Measurements from ENCODE around the gene FCRL6. TPM values are rescaled to one million over a fixed set of nuclear protein-coding genes. Genes with fewer than 3 reads are reported as not detected.

The FCRL6 gene
- total RNA-seq, 1 donor from 2014 or later: not detected

- Mint-ChIP-seq H3K27ac (ENCODE audit: unreplicated experiment) (no peak overlapping the region), H3K9me3 (ENCODE audit: low read depth) (no peaks in the 10 kb centered on the region), H3K4me3 (ENCODE audit: unreplicated experiment) (no peak overlapping the region), H3K36me3 (ENCODE audit: low read depth) (no peaks in the 10 kb centered on the region), H3K4me1 (ENCODE audit: low read depth) (peaks cover 23% of the 10 kb centered on the region), H3K27me3 (ENCODE audit: low read depth) (no peaks in the 10 kb centered on the region)
- no peak for DNase-seq (ENCODE audit: low spot score)
- peak; percentile 63 for TF ChIP-seq CTCF (IDR thresholded peaks at IDR 0.05)
These were observed 27.1 kb downstream of the FCRL6 start for GRCh38 chr1:159829273-159829634.

GRCh38 chr1:159829822-159830465 lies 27.8 kb downstream of the FCRL6 start:
- no peaks in the 10 kb centered on the region for H3K9me3 Mint-ChIP-seq (ENCODE audit: low read depth)
- H3K4me3 Mint-ChIP-seq (ENCODE audit: unreplicated experiment): no peak overlapping the region
- no peak for DNase-seq (ENCODE audit: low spot score)
- H3K27ac Mint-ChIP-seq (ENCODE audit: unreplicated experiment): peak overlapping the region; percentile 45
- H3K27me3 Mint-ChIP-seq (ENCODE audit: low read depth): no peaks in the 10 kb centered on the region
- no peak for TF ChIP-seq CTCF (IDR thresholded peaks at IDR 0.05)
- peaks cover 23% of the 10 kb centered on the region for H3K4me1 Mint-ChIP-seq (ENCODE audit: low read depth)
- H3K36me3 Mint-ChIP-seq (ENCODE audit: low read depth): no peaks in the 10 kb centered on the region

GRCh38 chr1:159830722-159831121 lies 28.6 kb downstream of the FCRL6 start:
- H3K36me3 Mint-ChIP-seq (ENCODE audit: low read depth): peaks cover 1% of the 10 kb centered on the region
- no peak overlapping the region for H3K27ac Mint-ChIP-seq (ENCODE audit: unreplicated experiment)
- H3K27me3 Mint-ChIP-seq (ENCODE audit: low read depth): no peaks in the 10 kb centered on the region
- H3K4me3 Mint-ChIP-seq (ENCODE audit: unreplicated experiment): no peak overlapping the region
- H3K9me3 Mint-ChIP-seq (ENCODE audit: low read depth): no peaks in the 10 kb centered on the region
- H3K4me1 Mint-ChIP-seq (ENCODE audit: low read depth): peaks cover 16% of the 10 kb centered on the region
- TF ChIP-seq CTCF (IDR thresholded peaks at IDR 0.05): no peak
- DNase-seq (ENCODE audit: low spot score): no peak

- TF ChIP-seq CTCF (IDR thresholded peaks at IDR 0.05): no peak
- Mint-ChIP-seq H3K9me3 (ENCODE audit: low read depth) (no peaks in the 10 kb centered on the region), H3K27me3 (ENCODE audit: low read depth) (no peaks in the 10 kb centered on the region), H3K36me3 (ENCODE audit: low read depth) (peaks cover 6% of the 10 kb centered on the region), H3K27ac (ENCODE audit: unreplicated experiment) (no peak overlapping the region), H3K4me3 (ENCODE audit: unreplicated experiment) (no peak overlapping the region), H3K4me1 (ENCODE audit: low read depth) (peaks cover 10% of the 10 kb centered on the region)
- no peak for DNase-seq (ENCODE audit: low spot score)
These were observed 29.4 kb downstream of the FCRL6 start for GRCh38 chr1:159831412-159832141.

GRCh38 chr1:159832309-159832708 lies 30.1 kb downstream of the FCRL6 start:
- Mint-ChIP-seq H3K9me3 (ENCODE audit: low read depth) (no peaks in the 10 kb centered on the region), H3K27ac (ENCODE audit: unreplicated experiment) (no peak overlapping the region), H3K4me3 (ENCODE audit: unreplicated experiment) (no peak overlapping the region), H3K4me1 (ENCODE audit: low read depth) (peaks cover 10% of the 10 kb centered on the region), H3K27me3 (ENCODE audit: low read depth) (no peaks in the 10 kb centered on the region), H3K36me3 (ENCODE audit: low read depth) (peaks cover 8% of the 10 kb centered on the region)
- TF ChIP-seq CTCF (IDR thresholded peaks at IDR 0.05): no peak
- no peak for DNase-seq (ENCODE audit: low spot score)
